Large intestine (tissue), 3 donors: ENCODE measurements around the gene SYP. TPM values are rescaled to one million over a fixed set of nuclear protein-coding genes. Genes with fewer than 3 reads are reported as not detected.
"Not testable (repeated sequence)": the region's sequence is repeated elsewhere in the genome, so short reads cannot be mapped to it uniquely, and the experiment has no call there.

ENCODE experiments used
- DNase-seq, 2 donors: peaks; one replicate each; pipeline versions ENCODE4 v3.0.0 to v3.0.0-alpha.2; 2013
- H3K27ac ChIP-seq: one replicate; pipeline ENCODE4 v1.5.1; 2013; ENCODE audit warnings: low read length
- H3K27me3 ChIP-seq: 2 replicates; pipeline ENCODE4 v1.6.1; 2013; ENCODE audit warnings: low read length; ENCODE audit not compliant: control insufficient read depth, insufficient read depth
- H3K36me3 ChIP-seq: 2 replicates; pipeline ENCODE4 v1.6.1; 2013; ENCODE audit warnings: low read length; ENCODE audit not compliant: control insufficient read depth, insufficient read depth
- H3K4me1 ChIP-seq: one replicate; pipeline ENCODE4 v1.6.1; 2013; ENCODE audit warnings: low read length; ENCODE audit not compliant: control insufficient read depth, insufficient read depth
- H3K4me3 ChIP-seq: one replicate; pipeline ENCODE4 v1.5.1; 2013; ENCODE audit warnings: low read length
- H3K9me3 ChIP-seq: one replicate; pipeline ENCODE4 v1.6.1; 2013; ENCODE audit warnings: mild to moderate bottlenecking, low read depth, low read length, moderate library complexity; ENCODE audit not compliant: control insufficient read depth
- WGBS: methylation state at CpG from one replicate; pipeline ENCODE4 v1.1.5; 2013; ENCODE audit warnings: low lambda C conversion rate; ENCODE audit not compliant: insufficient coverage; 5-methylcytosine and 5-hydroxymethylcytosine counted together
- polyA plus RNA-seq: library from polyadenylated mRNA; unstranded; fragments of 120-200 nt; gene quantifications from one replicate; pipeline ENCODE4 v1.2.1, GENCODE V29; 2013

Gene SYP
- polyA plus RNA-seq, 1 donor: 20.2 TPM

DNA sequence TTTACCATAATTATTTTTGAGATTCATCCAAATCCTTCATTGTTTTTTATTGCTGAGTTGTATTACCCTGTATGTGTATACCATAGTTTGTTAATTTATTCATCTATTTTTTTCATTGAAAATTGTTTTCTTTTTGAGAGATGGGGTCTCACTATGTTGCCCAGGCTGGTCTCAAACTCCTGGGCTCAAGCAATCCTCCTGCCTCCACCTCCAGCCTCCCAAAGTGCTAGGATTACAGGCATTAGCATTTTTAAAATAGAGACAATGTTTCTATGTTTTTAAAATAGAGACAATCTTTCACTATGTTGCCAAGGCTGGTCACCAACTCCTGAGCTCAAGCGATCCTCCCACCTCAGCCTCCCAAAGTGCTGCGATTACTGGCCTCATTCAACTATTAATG, 39.1 kb downstream of the SYP start:
- no CpG with 5 or more reads among the region's 2 CpGs for WGBS
- H3K27me3 ChIP-seq: no peaks in the 10 kb centered on the region
- DNase-seq: no peak
- H3K4me1 ChIP-seq: peaks cover 5% of the 10 kb centered on the region
- H3K9me3 ChIP-seq: no peaks in the 10 kb centered on the region
- H3K36me3 ChIP-seq: no peaks in the 10 kb centered on the region
- no peak overlapping the region for H3K4me3 ChIP-seq
- no peak overlapping the region for H3K27ac ChIP-seq

DNA sequence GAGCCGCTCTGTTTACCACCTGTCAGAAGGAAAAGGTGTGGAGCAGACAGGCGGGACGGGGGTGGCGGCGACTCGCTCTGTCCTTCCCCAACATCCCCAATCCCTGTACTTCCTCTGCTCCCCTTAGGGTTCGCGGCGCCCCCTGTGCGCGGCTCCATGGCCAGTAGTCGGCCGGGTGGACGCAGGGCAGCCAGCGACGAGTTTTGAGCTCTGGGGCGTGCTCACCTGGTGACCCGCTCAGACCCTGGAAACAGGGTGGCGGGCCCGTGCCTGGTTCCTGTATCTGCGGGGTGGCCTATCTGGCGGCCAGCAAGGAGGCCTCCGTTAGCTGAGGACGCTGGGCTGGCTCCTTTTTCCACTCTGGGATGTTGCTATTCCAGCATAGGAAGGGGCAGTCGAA, 42.8 kb downstream of the SYP start:
- peaks cover 3% of the 10 kb centered on the region for H3K4me1 ChIP-seq
- H3K4me3 ChIP-seq: no peak overlapping the region
- DNase-seq: no peak
- no peaks in the 10 kb centered on the region for H3K36me3 ChIP-seq
- no peaks in the 10 kb centered on the region for H3K9me3 ChIP-seq
- no peaks in the 10 kb centered on the region for H3K27me3 ChIP-seq
- no CpG with 5 or more reads among the region's 25 CpGs for WGBS
- no peak overlapping the region for H3K27ac ChIP-seq

DNA sequence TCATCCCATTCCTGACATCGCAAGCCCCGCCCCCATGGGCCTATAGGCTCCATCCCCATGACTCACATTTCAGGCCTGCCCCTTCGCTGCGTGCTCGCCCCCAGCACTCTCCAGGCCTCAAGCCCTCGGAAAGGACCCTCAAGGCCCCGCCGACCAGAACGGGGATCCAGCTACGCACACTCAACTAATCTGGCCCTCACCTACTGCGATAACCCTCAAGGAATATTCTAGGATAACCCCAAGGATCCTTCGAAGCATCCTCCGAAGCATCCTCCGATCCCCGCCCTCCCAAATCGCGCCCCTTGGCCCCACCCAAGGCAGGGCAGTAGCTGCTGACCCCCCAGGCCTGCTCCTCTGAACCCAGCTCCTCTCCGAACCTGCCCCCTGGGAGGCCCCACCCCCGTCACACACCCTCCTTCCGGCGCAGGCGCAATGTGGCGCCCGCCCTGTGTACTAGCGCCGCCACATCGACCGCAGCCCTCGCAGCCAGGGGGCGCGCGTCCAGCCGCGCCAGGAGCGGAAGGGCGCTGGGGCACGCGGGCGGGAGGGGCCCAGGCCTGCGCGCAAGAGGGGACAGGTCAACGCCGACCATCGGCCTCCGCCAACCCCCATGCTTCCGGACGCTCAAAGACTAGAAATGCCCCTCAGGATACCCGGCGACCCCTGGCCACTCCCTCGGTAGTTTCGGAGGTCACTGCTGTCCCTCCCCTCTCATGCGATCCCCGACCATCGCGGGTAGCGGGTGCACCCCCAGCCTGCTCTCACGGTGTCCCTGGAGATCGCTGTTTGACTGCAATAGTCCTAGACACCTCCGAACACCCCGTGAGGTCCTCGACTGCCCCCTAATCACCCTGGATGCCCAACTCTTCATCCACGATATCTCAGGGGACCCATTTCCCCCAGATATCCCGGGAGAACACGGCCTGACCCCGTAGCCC, 43.8 kb downstream of the SYP start:
- no peaks in the 10 kb centered on the region for H3K27me3 ChIP-seq
- peak overlapping the region; percentile 93 for H3K27ac ChIP-seq
- peak overlapping the region; percentile 55 for H3K4me3 ChIP-seq
- no peaks in the 10 kb centered on the region for H3K9me3 ChIP-seq
- H3K36me3 ChIP-seq: no peaks in the 10 kb centered on the region
- WGBS: no CpG with 5 or more reads among the region's 65 CpGs
- H3K4me1 ChIP-seq: peaks cover 3% of the 10 kb centered on the region
- peak; percentile 83 to 87 for DNase-seq

DNA sequence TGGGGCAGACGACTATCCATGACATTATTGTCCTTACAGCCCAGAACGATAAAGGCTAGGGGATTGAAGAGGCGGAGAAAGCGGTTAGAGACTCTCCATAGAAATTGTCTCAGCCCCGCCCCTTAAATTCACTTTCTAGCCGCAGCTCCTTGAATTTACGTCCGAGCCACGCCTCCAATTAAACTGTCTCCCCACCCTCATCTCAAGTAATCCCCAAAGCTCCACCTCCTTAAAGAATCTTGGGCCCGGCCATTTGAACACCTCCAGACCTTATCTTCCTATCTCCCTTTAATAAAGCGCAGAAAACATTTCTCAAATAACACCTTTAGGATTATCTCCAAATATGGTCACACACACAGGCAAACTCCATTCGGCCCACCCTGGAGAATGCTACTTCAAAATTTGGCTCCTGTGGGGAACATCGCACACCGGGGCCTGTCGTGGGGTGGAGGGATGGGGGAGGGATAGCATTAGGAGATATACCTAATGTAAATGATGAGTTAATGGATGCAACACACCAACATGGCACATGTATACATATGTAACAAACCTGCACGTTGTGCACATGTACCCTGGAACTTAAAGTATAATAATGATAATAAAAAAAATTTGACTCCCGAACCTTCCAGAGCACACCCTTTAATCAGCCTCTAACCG, 44.6 kb downstream of the SYP start:
- Histone ChIP-seq H3K27ac (peak overlapping the region; percentile 93), H3K4me1 (peaks cover 3% of the 10 kb centered on the region), H3K27me3 (no peaks in the 10 kb centered on the region), H3K9me3 (no peaks in the 10 kb centered on the region), H3K4me3 (peak overlapping the region; percentile 55), H3K36me3 (no peaks in the 10 kb centered on the region)
- no CpG with 5 or more reads among the region's 18 CpGs for WGBS
- DNase-seq: peak in 1 of 2 donors; percentile 57

DNA sequence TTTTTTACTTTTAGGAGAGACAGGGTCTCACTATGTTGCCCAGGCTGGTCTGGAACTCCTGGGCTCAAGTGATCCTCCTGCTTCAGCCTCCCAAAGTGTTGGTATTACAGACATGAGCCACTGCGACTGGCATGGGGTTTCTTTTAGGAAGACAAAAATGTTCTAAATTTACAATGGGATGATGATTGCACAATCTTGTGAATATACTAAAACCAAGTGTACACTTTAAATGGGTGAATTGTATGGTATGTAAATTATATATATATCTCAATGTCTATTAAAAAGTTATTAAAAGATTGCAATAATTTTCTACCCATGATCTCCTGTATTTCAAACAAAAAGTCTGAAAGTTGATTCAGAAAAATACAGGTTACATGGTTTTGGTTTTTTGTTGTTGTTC, 46.5 kb downstream of the SYP start:
- no peak for DNase-seq
- peaks cover under 1% of the 10 kb centered on the region for H3K9me3 ChIP-seq
- H3K4me3 ChIP-seq: no peak overlapping the region
- WGBS: no CpG with 5 or more reads among the region's 1 CpG
- H3K36me3 ChIP-seq: no peaks in the 10 kb centered on the region
- H3K27ac ChIP-seq: no peak overlapping the region
- H3K4me1 ChIP-seq: peaks cover 8% of the 10 kb centered on the region
- H3K27me3 ChIP-seq: no peaks in the 10 kb centered on the region

DNA sequence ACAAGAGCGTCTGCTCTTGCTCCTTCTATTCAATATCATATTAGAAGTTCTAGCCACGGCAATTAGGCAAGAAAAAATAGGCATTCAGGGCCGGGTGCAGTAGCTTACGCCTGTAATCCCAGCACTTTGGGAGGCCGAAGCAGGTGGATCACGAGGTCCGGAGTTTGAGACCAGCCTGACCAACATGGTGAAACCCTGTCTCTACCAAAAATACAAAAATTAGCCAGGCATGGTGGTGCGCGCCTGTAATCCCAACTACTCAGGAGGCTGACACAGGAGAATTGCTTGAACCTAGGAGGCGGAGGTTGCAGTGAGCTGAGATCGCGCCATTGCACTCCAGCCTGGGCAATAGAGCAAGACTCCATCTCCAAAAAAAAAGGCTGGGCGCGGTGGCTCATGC, 50.7 kb downstream of the SYP start:
- H3K36me3 ChIP-seq, H3K4me3 ChIP-seq, H3K27me3 ChIP-seq, DNase-seq, H3K4me1 ChIP-seq, H3K9me3 ChIP-seq: not testable (repeated sequence)
- H3K27ac ChIP-seq: peak overlapping the region; percentile 67
- no CpG with 5 or more reads among the region's 14 CpGs for WGBS

DNA sequence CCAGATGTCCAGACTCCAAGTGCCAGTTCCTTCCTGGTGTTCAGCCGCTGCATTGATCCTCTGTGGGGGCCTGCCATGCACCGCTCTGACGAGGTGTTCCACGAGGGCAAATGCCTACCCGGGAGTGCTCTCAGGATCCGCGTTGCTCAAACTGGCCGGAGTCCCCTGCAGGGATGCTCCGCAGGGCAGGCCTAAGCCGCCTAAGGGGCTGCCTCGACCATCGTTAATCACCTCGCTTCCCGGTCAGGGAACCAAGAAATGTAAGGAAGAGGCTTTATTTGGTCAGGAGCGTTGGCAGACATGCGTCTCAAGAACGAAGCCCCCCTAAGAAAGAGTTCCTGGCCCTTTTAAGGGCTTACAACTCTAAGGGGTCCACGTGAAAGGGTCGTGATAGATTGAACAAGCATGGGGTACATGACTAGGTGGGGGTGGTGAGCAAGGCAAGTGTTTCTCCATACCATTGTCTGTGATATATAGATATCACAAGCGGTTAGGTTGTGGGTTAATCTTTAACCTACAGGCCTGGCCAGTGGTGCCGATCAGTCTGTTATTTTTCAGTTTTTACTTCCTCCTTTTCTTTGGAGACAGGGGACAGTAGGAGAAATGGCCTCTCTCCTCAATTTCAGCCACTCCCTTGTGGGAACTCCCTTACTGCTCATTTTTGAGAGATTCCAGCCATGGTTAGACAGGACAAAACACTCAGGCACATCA, 51.4 kb downstream of the SYP start:
- not testable (repeated sequence) for H3K27me3 ChIP-seq, H3K36me3 ChIP-seq, H3K4me1 ChIP-seq, H3K9me3 ChIP-seq, H3K4me3 ChIP-seq
- DNase-seq: peak in 1 of 2 donors; percentile 70
- no CpG with 5 or more reads among the region's 21 CpGs for WGBS
- H3K27ac ChIP-seq: peak overlapping the region; percentile 67

DNA sequence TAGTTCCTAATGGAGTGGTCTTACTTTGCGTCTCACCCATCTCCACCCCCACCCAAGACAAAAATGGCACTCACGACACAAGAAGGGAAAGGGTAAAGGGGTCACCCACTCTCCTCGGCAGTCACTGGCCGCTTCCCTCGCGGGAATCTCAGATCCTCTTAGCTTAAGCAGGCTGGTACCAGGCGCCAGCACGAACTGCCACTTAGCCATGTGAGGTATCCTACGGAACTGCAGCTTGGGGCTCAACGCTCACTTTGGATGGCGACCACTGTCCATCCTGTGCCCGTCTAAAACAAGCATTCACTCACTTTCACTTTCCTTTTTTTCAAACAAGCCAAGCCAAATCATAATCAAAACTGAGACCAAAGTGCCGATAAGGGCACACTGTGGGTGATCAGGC, 52.1 kb downstream of the SYP start:
- H3K9me3 ChIP-seq: peaks cover 3% of the 10 kb centered on the region
- no peak overlapping the region for H3K27ac ChIP-seq
- H3K36me3 ChIP-seq: no peaks in the 10 kb centered on the region
- no peak overlapping the region for H3K4me3 ChIP-seq
- no peaks in the 10 kb centered on the region for H3K27me3 ChIP-seq
- DNase-seq: no peak
- no CpG with 5 or more reads among the region's 13 CpGs for WGBS
- H3K4me1 ChIP-seq: peaks cover 9% of the 10 kb centered on the region

DNA sequence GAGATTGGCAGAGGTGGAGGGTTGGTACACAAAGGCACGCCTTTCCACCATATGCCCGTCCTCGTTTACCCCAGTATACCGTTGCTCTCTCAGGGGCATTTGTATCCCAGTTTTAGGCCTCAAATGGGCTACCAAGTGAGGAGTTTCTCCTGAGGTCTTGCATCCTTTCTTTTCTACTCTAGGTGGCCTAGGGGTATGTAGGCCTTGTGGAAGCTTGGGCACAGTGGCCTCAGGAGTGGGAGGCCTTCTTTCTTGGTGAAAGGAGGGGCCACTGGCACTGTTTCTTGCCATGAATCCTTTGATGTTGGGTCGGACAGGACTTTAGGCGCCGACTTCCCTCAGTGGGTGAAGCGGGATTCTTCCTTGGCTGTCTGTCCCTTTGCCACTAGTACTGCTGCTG, 52.7 kb downstream of the SYP start:
- no peak for DNase-seq

DNA sequence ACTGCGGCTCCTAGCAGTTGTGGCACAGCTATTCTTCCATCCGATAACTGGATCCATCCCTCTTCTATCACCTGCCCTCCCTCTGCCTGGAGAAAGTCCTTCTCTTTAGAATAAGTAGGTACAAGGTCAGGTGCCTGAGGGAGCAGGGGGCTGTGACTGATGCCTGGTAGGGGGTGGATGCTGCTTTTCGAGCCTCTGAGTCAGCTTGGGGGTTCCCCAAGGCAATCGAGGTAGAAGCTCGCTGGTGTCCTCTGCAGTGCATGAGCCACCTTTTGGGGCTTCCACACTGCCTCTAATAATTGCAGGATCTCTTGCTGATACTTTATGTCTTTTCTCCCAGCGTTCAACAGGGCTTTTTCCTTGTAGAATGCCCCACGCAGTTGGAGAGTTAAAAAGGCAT, 56.8 kb downstream of the SYP start:
- not testable (repeated sequence) for H3K4me3 ChIP-seq, DNase-seq, H3K27ac ChIP-seq, H3K27me3 ChIP-seq, H3K9me3 ChIP-seq, H3K4me1 ChIP-seq, H3K36me3 ChIP-seq
- no CpG with 5 or more reads among the region's 7 CpGs for WGBS

More for the DNA sequence above, 52.7 kb downstream of the SYP start:
- H3K9me3 ChIP-seq: peaks cover 3% of the 10 kb centered on the region
- no peak overlapping the region for H3K27ac ChIP-seq
- WGBS: no CpG with 5 or more reads among the region's 8 CpGs
- H3K36me3 ChIP-seq: no peaks in the 10 kb centered on the region
- H3K4me3 ChIP-seq: no peak overlapping the region
- H3K27me3 ChIP-seq: no peaks in the 10 kb centered on the region
- peaks cover 9% of the 10 kb centered on the region for H3K4me1 ChIP-seq
